K562 (cell line): ENCODE data around the gene MTG1.
"Not testable (repeated sequence)": the region's sequence is repeated elsewhere in the genome, so short reads cannot be mapped to it uniquely, and the experiment has no call there.

ENCODE experiments used
- MAZ ChIP-seq, 2 experiments: fragments of 450-650 bp in 1 of 2; sonication (generic) in 1 of 2; formaldehyde crosslinking; IDR thresholded peaks in 1 of 2; conservative IDR thresholded peaks in 1 of 2; 2 replicates each; pipeline versions ENCODE4 v1.4.0 to v1.5.0; 2020; ENCODE audit warnings: mild to moderate bottlenecking in 1 of 2, missing genetic modification reagents in 1 of 2
- PCBP2 ChIP-seq: fragments of 200-400 bp; formaldehyde crosslinking; IDR thresholded peaks from 2 replicates; pipeline ENCODE4 v1.6.1; 2018; ENCODE audit warnings: low read length, low read depth, mild to moderate bottlenecking, moderate library complexity; ENCODE audit not compliant: poor library complexity, severe bottlenecking
- PTRF ChIP-seq: fragments of 450-650 bp; IDR thresholded peaks from 2 replicates; pipeline ENCODE4 v1.6.1; 2016; ENCODE audit warnings: mild to moderate bottlenecking, missing genetic modification characterization, missing compliant biosample characterization
- SNRNP70 ChIP-seq: fragments of 200-400 bp; formaldehyde crosslinking; optimal IDR thresholded peaks from 2 replicates; pipeline ENCODE3; 2017; ENCODE audit warnings: low read depth, low read length
- TAF1 ChIP-seq: IDR thresholded peaks from 2 replicates; pipeline ENCODE4 v1.6.1; 2011; ENCODE audit warnings: mild to moderate bottlenecking, low read length, moderate library complexity; ENCODE audit not compliant: insufficient read depth, control insufficient read depth, severe bottlenecking; ENCODE audit errors: extremely low read depth
- TAF9B ChIP-seq: fragments of 450-650 bp; IDR thresholded peaks from 2 replicates; pipeline ENCODE4 v1.6.1; 2018; ENCODE audit warnings: mild to moderate bottlenecking; ENCODE audit not compliant: partially characterized antibody
- TEAD2 ChIP-seq: fragments of 450-650 bp; IDR thresholded peaks from 2 replicates; pipeline ENCODE4 v1.6.1; 2016; ENCODE audit warnings: missing genetic modification characterization, control low read depth, missing compliant biosample characterization
- TF ChIP-seq, protein P1 (sequence below): fragments of 250-450 bp; sonication (Bioruptor Pico); IDR thresholded peaks from 2 replicates; pipeline ENCODE4 v1.5.0; 2020; ENCODE audit warnings: mild to moderate bottlenecking, borderline replicate concordance
- TF ChIP-seq, protein P2 (sequence below), 2 experiments: fragments of 200-800 bp in 1 of 2; sonication (Bioruptor generic) in 1 of 2; sonication (generic) in 1 of 2; formaldehyde crosslinking in 1 of 2; IDR thresholded peaks in 1 of 2; conservative IDR thresholded peaks in 1 of 2; 2 replicates each; pipeline versions ENCODE4 v1.5.0 to v1.6.1; 2016 to 2020; ENCODE audit warnings: missing compliant biosample characterization in 1 of 2, missing genetic modification characterization in 1 of 2, missing genetic modification reagents in 1 of 2

DNA sequence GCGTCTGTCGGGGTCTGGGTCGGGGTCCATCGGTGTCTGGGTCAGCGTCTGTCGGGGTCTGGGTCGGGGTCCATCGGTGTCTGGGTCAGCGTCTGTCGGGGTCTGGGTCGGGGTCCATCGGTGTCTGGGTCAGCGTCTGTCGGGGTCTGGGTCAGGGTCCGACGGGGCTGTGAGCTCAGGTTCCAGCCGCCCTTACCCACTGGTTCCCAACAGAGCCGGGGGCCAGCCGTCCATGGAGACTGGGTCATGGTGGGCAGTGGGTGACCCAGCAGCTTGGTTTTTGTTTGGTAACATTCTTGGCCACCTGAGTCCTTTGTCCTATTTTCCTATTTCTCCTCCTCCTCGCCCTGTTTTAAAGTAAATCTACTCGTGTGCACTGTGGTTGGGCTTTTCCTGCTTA is 47.4 kb downstream of the MTG1 start:
- TF ChIP-seq, protein P1, sequence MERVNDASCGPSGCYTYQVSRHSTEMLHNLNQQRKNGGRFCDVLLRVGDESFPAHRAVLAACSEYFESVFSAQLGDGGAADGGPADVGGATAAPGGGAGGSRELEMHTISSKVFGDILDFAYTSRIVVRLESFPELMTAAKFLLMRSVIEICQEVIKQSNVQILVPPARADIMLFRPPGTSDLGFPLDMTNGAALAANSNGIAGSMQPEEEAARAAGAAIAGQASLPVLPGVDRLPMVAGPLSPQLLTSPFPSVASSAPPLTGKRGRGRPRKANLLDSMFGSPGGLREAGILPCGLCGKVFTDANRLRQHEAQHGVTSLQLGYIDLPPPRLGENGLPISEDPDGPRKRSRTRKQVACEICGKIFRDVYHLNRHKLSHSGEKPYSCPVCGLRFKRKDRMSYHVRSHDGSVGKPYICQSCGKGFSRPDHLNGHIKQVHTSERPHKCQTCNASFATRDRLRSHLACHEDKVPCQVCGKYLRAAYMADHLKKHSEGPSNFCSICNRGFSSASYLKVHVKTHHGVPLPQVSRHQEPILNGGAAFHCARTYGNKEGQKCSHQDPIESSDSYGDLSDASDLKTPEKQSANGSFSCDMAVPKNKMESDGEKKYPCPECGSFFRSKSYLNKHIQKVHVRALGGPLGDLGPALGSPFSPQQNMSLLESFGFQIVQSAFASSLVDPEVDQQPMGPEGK (CRISPR knock-in tag), result not testable (repeated sequence)
- not testable (repeated sequence) for TF ChIP-seq TAF9B; PTRF (tag); TAF1; SNRNP70; PCBP2; TEAD2 (tag); MAZ (CRISPR knock-in tag; conservative IDR thresholded peaks at IDR 0.05 in 1 of 2, IDR thresholded peaks at IDR 0.05 in 1 of 2)
- TF ChIP-seq, protein P2, sequence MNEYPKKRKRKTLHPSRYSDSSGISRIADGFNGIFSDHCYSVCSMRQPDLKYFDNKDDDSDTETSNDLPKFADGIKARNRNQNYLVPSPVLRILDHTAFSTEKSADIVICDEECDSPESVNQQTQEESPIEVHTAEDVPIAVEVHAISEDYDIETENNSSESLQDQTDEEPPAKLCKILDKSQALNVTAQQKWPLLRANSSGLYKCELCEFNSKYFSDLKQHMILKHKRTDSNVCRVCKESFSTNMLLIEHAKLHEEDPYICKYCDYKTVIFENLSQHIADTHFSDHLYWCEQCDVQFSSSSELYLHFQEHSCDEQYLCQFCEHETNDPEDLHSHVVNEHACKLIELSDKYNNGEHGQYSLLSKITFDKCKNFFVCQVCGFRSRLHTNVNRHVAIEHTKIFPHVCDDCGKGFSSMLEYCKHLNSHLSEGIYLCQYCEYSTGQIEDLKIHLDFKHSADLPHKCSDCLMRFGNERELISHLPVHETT (CRISPR knock-in tag; conservative IDR thresholded peaks at IDR 0.05 in 1 of 2, IDR thresholded peaks at IDR 0.05 in 1 of 2), result not testable (repeated sequence)
